Activated CD8-positive, alpha-beta memory T cell treated with anti-CD3 and anti-CD28 coated beads for 24 hours (primary cell): ENCODE results near the gene DENND6A.
A peak's percentile ranks its signal among the peaks of the same experiment; 100 is the strongest.
"Not testable (repeated sequence)": the region's sequence is repeated elsewhere in the genome, so short reads cannot be mapped to it uniquely, and the experiment has no call there.

ENCODE experiments used
- DNase-seq: peaks from one replicate; pipeline ENCODE4 v3.0.0-alpha.2; 2020

The DENND6A gene

GRCh38 chr3:57692133-57692395 is 813 bp downstream of the DENND6A start:
- not testable (repeated sequence) for DNase-seq

- DNase-seq, result peak; percentile 63
Observed at GRCh38 chr3:57691411-57692132, 1.3 kb downstream of the DENND6A start.

- no peak for DNase-seq
Observed at GRCh38 chr3:57689367-57690053, 3.4 kb downstream of the DENND6A start.

GRCh38 chr3:57688291-57688690 is 4.6 kb downstream of the DENND6A start:
- no peak for DNase-seq

- DNase-seq, result no peak
Observed at GRCh38 chr3:57683286-57683685, 9.6 kb downstream of the DENND6A start.

- DNase-seq, result no peak
Observed at GRCh38 chr3:57682284-57682683, 10.6 kb downstream of the DENND6A start.

GRCh38 chr3:57681691-57682090 is 11.2 kb downstream of the DENND6A start:
- DNase-seq, result no peak

- DNase-seq, result no peak
Observed at GRCh38 chr3:57680046-57680445, 12.8 kb downstream of the DENND6A start.

- no peak for DNase-seq
Observed at GRCh38 chr3:57675530-57675929, 17.3 kb downstream of the DENND6A start.

GRCh38 chr3:57673156-57673555 is 19.7 kb downstream of the DENND6A start:
- no peak for DNase-seq

GRCh38 chr3:57670543-57670942 is 22.3 kb downstream of the DENND6A start:
- DNase-seq, result no peak

GRCh38 chr3:57661404-57661803 is 31.5 kb downstream of the DENND6A start:
- DNase-seq, result no peak

- DNase-seq, result no peak
Observed at GRCh38 chr3:57659806-57660439, 33.0 kb downstream of the DENND6A start.

GRCh38 chr3:57659004-57659673 is 33.7 kb downstream of the DENND6A start:
- DNase-seq, result no peak

GRCh38 chr3:57658536-57658935 is 34.3 kb downstream of the DENND6A start:
- no peak for DNase-seq

GRCh38 chr3:57655727-57656126 is 37.1 kb downstream of the DENND6A start:
- no peak for DNase-seq

- DNase-seq, result no peak
Observed at GRCh38 chr3:57654267-57654666, 38.6 kb downstream of the DENND6A start.

GRCh38 chr3:57652203-57652602 is 40.7 kb downstream of the DENND6A start:
- DNase-seq, result no peak

- no peak for DNase-seq
Observed at GRCh38 chr3:57647292-57647940, 45.5 kb downstream of the DENND6A start.

GRCh38 chr3:57646723-57647122 is 46.2 kb downstream of the DENND6A start:
- no peak for DNase-seq

GRCh38 chr3:57644740-57645139 is 48.1 kb downstream of the DENND6A start:
- DNase-seq, result no peak

GRCh38 chr3:57637391-57637790 is 55.5 kb downstream of the DENND6A start:
- no peak for DNase-seq

- DNase-seq, result not testable (repeated sequence)
Observed at GRCh38 chr3:57634259-57634658, 58.6 kb downstream of the DENND6A start.
